K562 (cell line): ENCODE data around the gene MTFMT. TPM values are rescaled to one million over a fixed set of nuclear protein-coding genes. Genes with fewer than 3 reads are reported as not detected.

Source experiments
- ATAC-seq: fragments of 200-7000 bp; cut with Tn5 transposase; 3 replicates; pipeline ENCODE4 v1.9.1; 2020; ENCODE audit warnings: moderate library complexity
- BruUV-seq: library from RNA; stranded (reverse); fragments of 400-500 nt; replicated peaks from 2 replicates; lab custom pipeline; 2021; lab: Mats Ljungman, UMichigan
- CTCF ChIA-PET: fragments of 300-600 bp; formaldehyde crosslinking; extraction: SDS; loops from one replicate; lab custom pipeline; 2021; ENCODE audit warnings: low intra/inter-chr PET ratio; lab: Yijun Ruan, JAX
- POLR2A ChIA-PET: fragments of 300-600, 350-650 bp; sonication (Branson Sonifier 250); formaldehyde crosslinking; extraction: SDS; loops from one replicate; lab custom pipeline; 2021; ENCODE audit warnings: antibody characterized with exemption, inconsistent platforms; lab: Yijun Ruan, JAX
- DNase-seq, 4 experiments: peaks; one replicate each; pipeline versions ENCODE4 v3.0.0 to v3.0.0-alpha.2; 2011 to 2018; ENCODE audit warnings: low spot score in 3 of 4, mixed read lengths in 3 of 4; ENCODE audit errors: extremely low read depth in 1 of 4
- FAIRE-seq: peaks from 2 replicates; lab custom pipeline; 2011; peaks lifted over from hg19 to GRCh38; lab: Jason Lieb, UNC
- H2AFZ ChIP-seq: 2 replicates; pipeline ENCODE4 v1.6.0; 2011; ENCODE audit warnings: low read depth, low read length, control low read depth, inconsistent platforms
- H3K27ac ChIP-seq: fragments of 200-600 bp; 3 replicates; pipeline ENCODE4 v1.8.0; 2011; ENCODE audit warnings: low read depth, mild to moderate bottlenecking, control low read depth, inconsistent platforms, low read length, moderate library complexity, mixed read lengths; ENCODE audit errors: extremely low read depth
- H3K27me3 ChIP-seq, 2 experiments: fragments of 300-600 bp in 1 of 2; 2 replicates in 1 of 2; 3 replicates in 1 of 2; pipeline versions ENCODE4 v1.6.0 to v1.8.0; 2011; ENCODE audit warnings: inconsistent platforms in 2 of 2, low read length in 2 of 2, mild to moderate bottlenecking in 1 of 2, mixed read lengths in 1 of 2, moderate library complexity in 1 of 2; ENCODE audit not compliant: control insufficient read depth in 2 of 2, insufficient read depth in 2 of 2
- H3K36me3 ChIP-seq: fragments of 300-600 bp; 3 replicates; pipeline ENCODE4 v1.8.0; 2011; ENCODE audit warnings: mild to moderate bottlenecking, low read length, inconsistent platforms; ENCODE audit not compliant: control insufficient read depth, insufficient read depth
- H3K4me1 ChIP-seq, 2 experiments: fragments of 200-600 bp in 1 of 2; replicated peaks in 1 of 2; 2 replicates in 1 of 2; 3 replicates in 1 of 2; pipeline versions ENCODE4 v1.5.1 to v1.8.0; 2011; ENCODE audit warnings: inconsistent platforms in 2 of 2, low read length in 2 of 2, mild to moderate bottlenecking in 1 of 2, mixed read lengths in 1 of 2, moderate library complexity in 1 of 2; ENCODE audit not compliant: control insufficient read depth in 2 of 2, insufficient read depth in 2 of 2
- H3K4me2 ChIP-seq: 2 replicates; pipeline ENCODE4 v1.6.1; 2011; ENCODE audit warnings: low read length, control low read depth, inconsistent platforms, mixed read lengths; ENCODE audit not compliant: insufficient read depth
- H3K4me3 ChIP-seq: fragments of 200-600 bp; sonication (generic), shearing (Covaris generic); 2 replicates; pipeline ENCODE4 v1.5.1; 2016; ENCODE audit warnings: control low read depth, inconsistent platforms
- H3K79me2 ChIP-seq: fragments of 200-600 bp; 3 replicates; pipeline ENCODE4 v1.8.0; 2011; ENCODE audit warnings: low read length, inconsistent platforms; ENCODE audit not compliant: control insufficient read depth, insufficient read depth
- H3K9ac ChIP-seq, 2 experiments: 2 replicates each; pipeline versions ENCODE4 v1.6.0 to v1.6.1; 2011; ENCODE audit warnings: low read depth in 2 of 2, low read length in 2 of 2, control low read depth in 1 of 2, inconsistent platforms in 1 of 2, mild to moderate bottlenecking in 1 of 2, mixed read lengths in 1 of 2; ENCODE audit not compliant: insufficient read depth in 1 of 2
- H3K9me1 ChIP-seq: one replicate; pipeline ENCODE4 v1.6.0; 2011; ENCODE audit warnings: inconsistent platforms, mild to moderate bottlenecking, low read length, moderate library complexity; ENCODE audit not compliant: control insufficient read depth, insufficient read depth
- H3K9me3 ChIP-seq: replicated peaks from 2 replicates; pipeline ENCODE4 v1.5.1; 2011; ENCODE audit warnings: low read depth, low read length, inconsistent platforms; ENCODE audit not compliant: control insufficient read depth, insufficient read depth
- H4K20me1 ChIP-seq: replicated peaks from 2 replicates; pipeline ENCODE4 v1.6.1; 2011; ENCODE audit warnings: low read length, inconsistent platforms, mixed read lengths; ENCODE audit not compliant: control insufficient read depth, insufficient read depth
- ARHGAP35 ChIP-seq: fragments of 450-650 bp; IDR thresholded peaks from 2 replicates; pipeline ENCODE4 v1.6.1; 2018; ENCODE audit not compliant: partially characterized antibody
- ARNT ChIP-seq, 2 experiments: fragments of 450-650 bp; IDR thresholded peaks; 2 replicates each; pipeline ENCODE4 v1.6.1; 2016; ENCODE audit warnings: mild to moderate bottlenecking in 1 of 2
- CAMTA2 ChIP-seq: fragments of 250-450 bp; sonication (Bioruptor Pico); conservative IDR thresholded peaks from 2 replicates; pipeline ENCODE4 v1.5.1; 2022
- CBFA2T2 ChIP-seq: fragments of 450-650 bp; conservative IDR thresholded peaks from 2 replicates; pipeline ENCODE4 v1.6.1; 2017; ENCODE audit warnings: mild to moderate bottlenecking
- CREB3 ChIP-seq: fragments of 450-650 bp; conservative IDR thresholded peaks from 2 replicates; pipeline ENCODE4 v1.6.1; 2016; ENCODE audit warnings: missing genetic modification characterization, low read depth, mild to moderate bottlenecking, missing compliant biosample characterization, moderate library complexity
- CREB3L1 ChIP-seq: fragments of 450-650 bp; IDR thresholded peaks from 2 replicates; pipeline ENCODE4 v1.6.1; 2014; ENCODE audit warnings: low read depth, mild to moderate bottlenecking, moderate library complexity, borderline replicate concordance
- DACH1 ChIP-seq: fragments of 450-650 bp; IDR thresholded peaks from 2 replicates; pipeline ENCODE4 v1.6.1; 2018; ENCODE audit not compliant: partially characterized antibody
- EWSR1 ChIP-seq: fragments of 450-650 bp; IDR thresholded peaks from 2 replicates; pipeline ENCODE4 v1.6.1; 2018; ENCODE audit warnings: borderline replicate concordance, mild to moderate bottlenecking, low read depth, moderate library complexity; ENCODE audit not compliant: partially characterized antibody
- JUND ChIP-seq, 2 experiments: IDR thresholded peaks; 2 replicates in 1 of 2; 3 replicates in 1 of 2; pipeline ENCODE4 v1.6.1; 2011; ENCODE audit warnings: borderline replicate concordance in 2 of 2, low read depth in 2 of 2, low read length in 2 of 2, improper control_type of control experiment in 1 of 2, missing biosample characterization in 1 of 2, missing genetic modification characterization in 1 of 2, missing genetic modification reagents in 1 of 2
- KDM1A ChIP-seq, 2 experiments: fragments of 450-650 bp; IDR thresholded peaks; 2 replicates each; pipeline ENCODE4 v1.6.1; 2016; ENCODE audit warnings: mild to moderate bottlenecking in 2 of 2
- KLF16 ChIP-seq: IDR thresholded peaks from 2 replicates; pipeline ENCODE4 v1.6.1; 2016; ENCODE audit warnings: antibody characterized with exemption
- RAD21 ChIP-seq, 2 experiments: fragments of 250-450 bp in 1 of 2; fragments of 450-650 bp in 1 of 2; sonication (Bioruptor Pico) in 1 of 2; formaldehyde crosslinking in 1 of 2; IDR thresholded peaks in 1 of 2; conservative IDR thresholded peaks in 1 of 2; 2 replicates each; pipeline versions ENCODE4 v1.4.0 to v1.8.0; 2020 to 2022; ENCODE audit warnings: mild to moderate bottlenecking in 2 of 2, moderate library complexity in 1 of 2
- RBM34 ChIP-seq: fragments of 200-400 bp; formaldehyde crosslinking; IDR thresholded peaks from 2 replicates; pipeline ENCODE4 v1.6.1; 2018; ENCODE audit warnings: low read length, borderline replicate concordance; ENCODE audit not compliant: insufficient read depth
- SMARCA5 ChIP-seq: fragments of 450-650 bp; IDR thresholded peaks from 2 replicates; pipeline ENCODE4 v1.6.1; 2016
- SMARCC2 ChIP-seq: fragments of 450-650 bp; IDR thresholded peaks from 2 replicates; pipeline ENCODE4 v1.6.1; 2017; ENCODE audit warnings: antibody characterized with exemption, moderate library complexity, mild to moderate bottlenecking, low read depth
- SP1 ChIP-seq: sonication (generic); formaldehyde crosslinking; IDR thresholded peaks from 2 replicates; pipeline ENCODE4 v1.8.1; 2022; ENCODE audit warnings: mild to moderate bottlenecking, missing genetic modification reagents
- SP2 ChIP-seq: IDR thresholded peaks from 2 replicates; pipeline ENCODE4 v1.6.1; 2011; ENCODE audit warnings: mild to moderate bottlenecking, low read depth, low read length, moderate library complexity; ENCODE audit not compliant: poor library complexity, severe bottlenecking; ENCODE audit errors: extremely low read depth
- SREBF1 ChIP-seq: fragments of 150-350 bp; IDR thresholded peaks from 2 replicates; pipeline ENCODE4 v1.6.1; 2014; ENCODE audit warnings: antibody characterized with exemption, low read depth, low read length, borderline replicate concordance
- ZNF707 ChIP-seq: fragments of 250-450 bp; sonication (Bioruptor Pico); conservative IDR thresholded peaks from 2 replicates; pipeline ENCODE4 v1.8.0; 2022; ENCODE audit warnings: inconsistent platforms, mild to moderate bottlenecking, moderate library complexity
- ZNF778 ChIP-seq: fragments of 450-650 bp; formaldehyde crosslinking; IDR thresholded peaks from 2 replicates; pipeline ENCODE4 v1.4.0; 2020; ENCODE audit warnings: mild to moderate bottlenecking, moderate library complexity
- WGBS: fragments of 100-300 bp; shearing (Covaris generic); methylation state at CpG from one replicate; pipeline ENCODE4 v1.1.6; 2016; ENCODE audit warnings: low coverage, mixed read lengths; ENCODE audit not compliant: insufficient coverage; ENCODE audit errors: missing lambda C conversion rate; 5-methylcytosine and 5-hydroxymethylcytosine counted together
- in situ Hi-C: fragments of 300-500 bp; cut with MboI; formaldehyde crosslinking; loops from 4 replicates; pipeline ENCODE4 v1.15.0; 2018; ENCODE audit warnings: inconsistent platforms, mixed read lengths
- intact Hi-C: fragments of 100-400 bp; cut with micrococcal nuclease; formaldehyde crosslinking; loops from 2 replicates; pipeline ENCODE4 v1.14.2; 2022
- polyA plus RNA-seq, 8 experiments: library from polyadenylated mRNA; depleted of rRNA in 4 of 8; stranded (reverse) in 5 of 8; unstranded in 3 of 8; fragments of >200 nt; fragmentation: Nextera tagmentation in 2 of 8; fragmentation: Illumina TruSeq in 1 of 8; extraction: Ambion mirVana in 2 of 8; extraction: Trizol in 1 of 8; gene quantifications; 2 replicates each; pipeline versions ENCODE4 v1.2.1 to v1.2.3, GENCODE V29; 2011 to 2014; ENCODE audit warnings: inconsistent platforms in 1 of 8, missing spikeins in 1 of 8
- total RNA-seq, 7 experiments: library from RNA; depleted of rRNA in 6 of 7; stranded (reverse); fragments of >200 nt in 6 of 7; fragmentation: Illumina TruSeq in 2 of 7; extraction: Trizol in 2 of 7; gene quantifications; 2 replicates each; pipeline versions ENCODE4 v1.2.1 to v1.2.3, GENCODE V29; 2011 to 2021; ENCODE audit warnings: low replicate concordance in 1 of 7

MTFMT gene
- total and polyA plus RNA-seq, 9 of the 15 experiments (the other 6 are each of a cell fraction or from before 2014, with no cell fraction given): 1.4 to 31.1 (median 16.2) TPM

- TF ChIP-seq JUND (IDR thresholded peaks at IDR 0.05; ENCODE audit: borderline replicate concordance, low read depth, low read length) (no peak), JUND (tag; IDR thresholded peaks at IDR 0.05; ENCODE audit: borderline replicate concordance, low read depth, low read length) (no peak), ARNT (IDR thresholded peaks at IDR 0.05) (no peak), DACH1 (no peak), EWSR1 (no peak), CAMTA2 (CRISPR knock-in tag) (no peak), SMARCC2 (no peak), ARHGAP35 (no peak)
Observed at GRCh38 chr15:65027593-65027992, 1.8 kb downstream of the MTFMT start (continued).

- Histone ChIP-seq H2AFZ (no peak overlapping the region), H3K9me3 (no peaks in the 10 kb centered on the region), H3K36me3 (peaks cover 28% of the 10 kb centered on the region), H3K79me2 (peaks cover 19% of the 10 kb centered on the region), H4K20me1 (no peaks in the 10 kb centered on the region), H3K4me3 (no peak overlapping the region), H3K9me1 (no peaks in the 10 kb centered on the region), H3K27me3 (no peaks in the 10 kb centered on the region), H3K4me1 (peaks cover 5 to 13% of the 10 kb centered on the region in 2 experiments; a peak in 4 of 5 replicates), H3K27ac (no peak overlapping the region), H3K9ac (no peak overlapping the region), H3K4me2 (no peak overlapping the region)
- ChIA-PET CTCF (no interaction called here), POLR2A (interaction anchor here (0.7 to 1.1 kb wide), 2 partner anchors 15 to 148 kb away, joined by 3 to 8 read pairs; no protein-coding TSS in a partner anchor)
- WGBS: 95% methylated on average over 6 of the region's 6 CpGs
- intact Hi-C loops (no loop called here), in situ Hi-C loops (no loop called here)
- TF ChIP-seq RBM34 (no peak), CREB3L1 (no peak), ZNF778 (no peak), ZNF707 (CRISPR knock-in tag) (no peak), CBFA2T2 (no peak), RAD21 (CRISPR knock-in tag; conservative IDR thresholded peaks at IDR 0.05 in 1 of 2, IDR thresholded peaks at IDR 0.05 in 1 of 2) (no peak), KDM1A (IDR thresholded peaks at IDR 0.05) (no peak), SMARCA5 (no peak), SP2 (no peak), SREBF1 (no peak), SP1 (no peak), KLF16 (no peak), CREB3 (tag) (no peak)
- BruUV-seq: no TSS peak
- ATAC-seq (no peak), FAIRE-seq (no peak), DNase-seq (no peak)
Observed at GRCh38 chr15:65026756-65027155, 2.7 kb downstream of the MTFMT start.
